ENCODE results near the gene ITPR2. TPM values are rescaled to one million over a fixed set of nuclear protein-coding genes. Genes with fewer than 3 reads are reported as not detected.
"Not testable (repeated sequence)": the region's sequence is repeated elsewhere in the genome, so short reads cannot be mapped to it uniquely, and the experiment has no call there.

The ITPR2 gene
- total RNA-seq, 1 experiment from 2014 or later: 41.6 TPM

- H3K36me3 Mint-ChIP-seq (ENCODE audit: insufficient read depth, unreplicated experiment): no peaks in the 10 kb centered on the region
- H3K4me1 ChIP-seq: peaks cover 4% of the 10 kb centered on the region; the same call in 1 of the 2 replicates
- H3K4me3 ChIP-seq (ENCODE audit: low read depth, low read length): no peak overlapping the region
- H3K27me3 ChIP-seq (replicated peaks; ENCODE audit: control insufficient read depth, insufficient read depth, low read length): no peaks in the 10 kb centered on the region
- intact Hi-C loops (cut with micrococcal nuclease; ENCODE audit: unreplicated experiment): no loop called here
- no peak overlapping the region for H3K27ac Mint-ChIP-seq (ENCODE audit: unreplicated experiment)
- no peaks in the 10 kb centered on the region for H3K9me3 Mint-ChIP-seq (ENCODE audit: unreplicated experiment)
- peaks cover 8% of the 10 kb centered on the region for H3K4me1 Mint-ChIP-seq (ENCODE audit: low read depth, unreplicated experiment)
- no TSS peak for BruUV-seq (replicated peaks)
- H3K4me3 Mint-ChIP-seq (ENCODE audit: unreplicated experiment): no peak overlapping the region
- no peaks in the 10 kb centered on the region for H3K27me3 Mint-ChIP-seq (ENCODE audit: insufficient read depth, unreplicated experiment)
- ChIA-PET CTCF (no interaction called here), POLR2A (no interaction called here)
- TF ChIP-seq CTCF (IDR thresholded peaks at IDR 0.05; ENCODE audit: insufficient read depth in 1 of 2, low read depth in 1 of 2, low read length in 1 of 2, severe bottlenecking in 1 of 2, unreplicated experiment in 1 of 2): no peak
- H3K9me3 ChIP-seq: 0 out of 2 replicates have a peak, but pooled peaks cover 3% of the 10 kb centered on the region
- DNase-seq: no peak
- H3K36me3 ChIP-seq (ENCODE audit: control insufficient read depth, insufficient read depth, low read length): no peaks in the 10 kb centered on the region
These were observed 100.7 kb downstream of the ITPR2 start for GRCh38 chr12:26732005-26732908.

DNA sequence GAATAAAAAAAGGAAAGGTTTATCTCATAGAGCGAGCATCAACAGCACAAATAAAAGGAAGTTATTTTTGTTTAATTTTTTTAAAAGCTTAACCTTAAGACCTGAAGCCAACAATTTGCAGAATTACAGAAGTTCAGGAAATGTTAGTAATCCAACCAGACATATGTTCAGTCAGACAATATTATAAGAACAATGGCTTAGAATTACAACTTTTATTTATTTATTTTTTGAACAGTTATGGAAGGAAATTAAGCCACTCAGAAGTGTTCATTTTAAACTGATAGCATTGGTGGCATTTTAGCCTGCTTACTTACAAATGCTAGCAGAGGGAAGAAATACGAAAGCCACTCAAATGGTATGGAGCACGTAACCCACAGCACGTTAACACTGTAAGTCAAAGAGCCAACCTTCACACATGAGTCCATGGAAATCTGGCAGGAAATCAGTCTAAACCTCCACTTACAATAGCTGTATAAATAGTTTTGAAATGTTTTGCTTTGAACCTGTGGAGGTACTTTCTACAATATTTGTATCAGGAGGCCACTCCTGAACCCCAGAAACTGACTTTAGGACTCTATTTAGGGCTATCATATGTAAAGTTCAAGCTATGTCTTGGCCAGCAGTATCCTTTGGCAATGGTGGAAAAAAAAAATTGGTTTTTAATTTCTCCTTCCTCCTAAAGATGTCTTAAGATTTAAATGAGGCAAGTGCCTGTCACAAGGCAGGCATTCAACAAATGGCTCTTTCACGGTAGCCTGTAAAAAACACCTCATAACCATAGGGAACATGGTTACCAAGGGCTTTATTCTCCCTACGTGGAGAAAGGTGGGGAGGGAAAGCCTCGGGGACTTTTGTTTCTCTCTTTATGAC, 102.3 kb downstream of the ITPR2 start:
- Mint-ChIP-seq H3K36me3 (ENCODE audit: insufficient read depth, unreplicated experiment) (no peaks in the 10 kb centered on the region), H3K9me3 (ENCODE audit: unreplicated experiment) (no peaks in the 10 kb centered on the region), H3K27ac (ENCODE audit: unreplicated experiment) (no peak overlapping the region), H3K4me3 (ENCODE audit: unreplicated experiment) (no peak overlapping the region), H3K27me3 (ENCODE audit: insufficient read depth, unreplicated experiment) (no peaks in the 10 kb centered on the region), H3K4me1 (ENCODE audit: low read depth, unreplicated experiment) (peaks cover 8% of the 10 kb centered on the region)
- H3K9me3 ChIP-seq: 0 out of 2 replicates have a peak, but pooled peaks cover 3% of the 10 kb centered on the region
- H3K36me3 ChIP-seq (ENCODE audit: control insufficient read depth, insufficient read depth, low read length): no peaks in the 10 kb centered on the region
- no peak for TF ChIP-seq CTCF (IDR thresholded peaks at IDR 0.05; ENCODE audit: insufficient read depth in 1 of 2, low read depth in 1 of 2, low read length in 1 of 2, severe bottlenecking in 1 of 2, unreplicated experiment in 1 of 2)
- ChIA-PET CTCF (no interaction called here), POLR2A (no interaction called here)
- no peak for DNase-seq
- H3K4me1 ChIP-seq: peaks cover 4% of the 10 kb centered on the region; the same call in 1 of the 2 replicates
- no TSS peak for BruUV-seq (replicated peaks)
- H3K27me3 ChIP-seq (replicated peaks; ENCODE audit: control insufficient read depth, insufficient read depth, low read length): no peaks in the 10 kb centered on the region
- intact Hi-C loops (cut with micrococcal nuclease; ENCODE audit: unreplicated experiment): no loop called here
- H3K4me3 ChIP-seq (ENCODE audit: low read depth, low read length): no peak overlapping the region

DNA sequence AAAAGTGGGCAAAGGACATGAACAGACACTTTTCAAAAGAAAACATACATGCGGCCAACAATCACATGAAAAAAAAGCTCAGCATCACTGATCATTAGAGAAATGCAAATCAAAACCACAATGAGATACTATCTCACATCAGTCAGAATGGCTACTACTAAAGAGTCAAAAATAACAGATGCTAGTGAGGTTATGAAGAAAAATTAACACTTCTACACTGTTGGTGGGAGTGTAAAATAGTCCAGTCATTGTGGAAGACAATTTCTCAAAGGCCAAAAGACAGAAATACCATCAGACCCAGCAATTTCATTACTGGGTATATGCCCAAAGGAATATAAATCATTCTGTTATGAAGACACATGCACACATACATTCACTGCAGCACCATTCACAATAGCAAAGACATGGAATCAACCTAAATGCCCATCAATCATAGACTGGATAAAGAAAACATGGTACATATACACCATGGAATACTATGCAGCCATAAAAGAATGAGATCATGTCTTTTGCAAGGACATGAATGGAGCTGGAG, 103.8 kb downstream of the ITPR2 start:
- H3K27me3 ChIP-seq (replicated peaks; ENCODE audit: control insufficient read depth, insufficient read depth, low read length); H3K27ac Mint-ChIP-seq (ENCODE audit: unreplicated experiment); CTCF ChIA-PET; H3K27me3 Mint-ChIP-seq (ENCODE audit: insufficient read depth, unreplicated experiment); H3K9me3 ChIP-seq; H3K4me3 Mint-ChIP-seq (ENCODE audit: unreplicated experiment); H3K9me3 Mint-ChIP-seq (ENCODE audit: unreplicated experiment); POLR2A ChIA-PET; H3K36me3 Mint-ChIP-seq (ENCODE audit: insufficient read depth, unreplicated experiment); BruUV-seq (replicated peaks); DNase-seq; H3K36me3 ChIP-seq (ENCODE audit: control insufficient read depth, insufficient read depth, low read length); H3K4me3 ChIP-seq (ENCODE audit: low read depth, low read length); intact Hi-C loops (cut with micrococcal nuclease; ENCODE audit: unreplicated experiment): not testable (repeated sequence)
- H3K4me1 Mint-ChIP-seq (ENCODE audit: low read depth, unreplicated experiment): peaks cover 11% of the 10 kb centered on the region
- peaks cover 10% of the 10 kb centered on the region; the same call in 1 of the 2 replicates for H3K4me1 ChIP-seq

Measured in Caco-2 (cell line).